Stimulated activated CD8-positive, alpha-beta memory T cell treated with anti-CD3 and anti-CD28 coated beads, Interleukin-7, amount 100 ng/mL, for 4 hours (primary cell): Measurements from ENCODE around the gene MTFR1L.
"Not testable (repeated sequence)": the region's sequence is repeated elsewhere in the genome, so short reads cannot be mapped to it uniquely, and the experiment has no call there.

ENCODE experiments used
- DNase-seq, 2 donors: peaks; one replicate each; pipeline ENCODE4 v3.0.0-alpha.2; 2020; ENCODE audit warnings: low read depth in 2 of 2

The MTFR1L gene

DNA sequence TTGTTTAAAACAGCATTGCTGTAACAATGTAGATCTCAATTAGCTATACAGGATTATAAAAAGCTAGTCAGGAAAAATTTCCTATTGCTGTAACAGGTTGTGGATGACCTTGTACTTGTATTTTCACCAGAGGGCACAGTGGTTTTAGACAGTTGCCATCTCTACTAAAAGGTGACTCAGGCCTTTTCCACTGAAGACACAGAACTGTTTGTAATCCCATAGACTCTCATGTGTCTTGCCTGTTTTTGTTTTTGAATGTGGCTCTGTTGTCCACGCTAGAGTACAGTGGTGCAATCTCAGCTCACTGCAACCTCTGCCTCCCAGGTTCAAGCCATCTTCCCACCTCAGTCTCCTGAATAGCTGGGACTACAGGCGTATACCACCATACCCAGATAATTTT, 5.9 kb downstream of the MTFR1L start:
- no peak for DNase-seq

DNA sequence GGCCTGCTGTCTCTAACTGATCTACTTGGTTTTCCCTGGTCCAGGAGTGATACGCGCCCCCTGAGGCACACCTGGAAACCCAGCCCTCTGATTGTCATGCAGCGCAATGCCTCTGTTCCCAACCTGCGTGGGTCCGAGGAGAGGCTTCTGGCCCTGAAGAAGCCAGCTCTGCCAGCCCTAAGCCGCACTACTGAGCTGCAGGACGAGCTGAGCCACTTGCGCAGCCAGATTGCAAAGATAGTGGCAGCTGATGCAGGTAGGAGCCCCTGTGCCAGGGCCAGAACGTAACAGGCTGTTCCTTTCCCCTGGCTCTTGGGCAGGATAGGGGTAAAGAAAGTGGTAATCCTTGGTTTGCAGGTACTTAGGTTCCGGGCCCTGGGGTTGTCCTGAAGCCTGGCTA, 6.8 kb downstream of the MTFR1L start:
- DNase-seq, result no peak

DNA sequence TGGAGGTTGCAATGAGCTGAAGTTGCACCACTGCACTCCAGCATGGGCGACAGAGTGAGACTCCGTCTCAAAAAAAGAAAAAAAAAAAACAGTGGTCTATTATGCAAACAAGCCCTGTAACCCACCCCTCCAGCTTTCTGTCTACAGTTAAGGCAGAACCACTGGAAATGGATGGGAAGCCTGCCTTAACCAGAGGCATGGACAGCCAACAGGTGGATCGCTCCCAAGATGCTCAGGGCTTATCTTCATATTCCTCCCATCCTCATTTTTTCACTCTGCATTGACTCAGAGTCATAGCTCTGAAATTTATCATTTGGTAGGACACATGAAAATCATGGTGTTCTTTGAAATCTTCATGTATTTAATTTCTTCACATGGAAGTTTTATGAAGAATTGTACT, 8.7 kb downstream of the MTFR1L start:
- DNase-seq, result no peak

GRCh38 chr1:25829046-25829445, 9.3 kb downstream of the MTFR1L start:
- no peak for DNase-seq

GRCh38 chr1:25831569-25832196, 11.9 kb downstream of the MTFR1L start:
- no peak for DNase-seq

DNA sequence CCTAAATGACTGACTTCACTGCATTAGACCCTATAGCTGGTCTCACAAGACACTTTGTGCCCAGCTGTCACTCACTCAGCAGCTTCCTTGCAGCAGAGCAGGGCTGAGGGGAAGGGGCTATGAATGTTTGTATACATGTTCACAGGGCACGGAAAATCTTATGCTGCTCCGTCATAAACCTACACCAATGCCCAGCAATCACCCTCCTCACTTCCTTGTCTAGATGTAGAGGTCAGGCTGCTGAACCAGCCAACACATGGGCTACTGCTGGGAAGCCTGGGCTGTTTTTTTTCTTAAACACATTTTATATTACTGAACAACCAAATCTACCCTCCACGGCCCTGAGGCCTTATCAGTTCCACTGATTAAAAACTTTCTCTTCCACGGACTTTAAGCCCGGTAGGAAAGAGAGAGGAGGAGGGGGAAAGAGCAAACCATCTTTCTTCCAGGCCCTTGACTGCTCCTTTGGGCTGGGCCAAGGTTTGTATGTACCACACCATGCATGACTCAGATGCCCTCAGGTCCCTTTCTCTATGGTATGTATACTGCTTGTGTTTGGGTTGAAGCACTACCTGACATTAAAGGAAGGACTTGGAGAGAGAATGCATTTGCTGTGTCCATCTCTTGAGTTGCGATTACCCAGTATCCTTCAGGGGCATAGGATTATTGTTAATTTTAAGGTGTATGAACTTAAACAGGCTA, 12.7 kb downstream of the MTFR1L start:
- no peak for DNase-seq

- no peak for DNase-seq
Observed at GRCh38 chr1:25833158-25833557, 13.4 kb downstream of the MTFR1L start.

DNA sequence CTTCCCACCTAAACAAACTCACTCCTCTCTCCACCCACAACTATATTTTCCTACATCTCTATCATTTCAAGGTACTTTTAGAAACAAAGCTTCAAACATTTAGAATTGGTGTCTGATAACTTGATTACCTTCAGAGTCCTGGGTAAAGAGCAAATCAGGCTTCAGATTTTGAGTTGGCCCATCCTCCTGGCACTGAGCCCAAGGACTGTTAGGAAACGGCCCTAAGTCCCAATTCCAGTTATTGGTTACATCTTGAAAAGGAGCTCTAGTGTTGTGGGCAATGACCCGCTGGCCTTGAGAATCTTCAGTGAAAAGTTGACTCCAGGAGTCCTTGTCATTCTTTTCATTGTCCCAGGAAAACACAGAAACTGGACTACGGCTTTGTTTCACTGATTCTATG, 15.1 kb downstream of the MTFR1L start:
- DNase-seq, result no peak

- DNase-seq, result no peak
Observed at GRCh38 chr1:25836695-25837094, 16.9 kb downstream of the MTFR1L start.

DNA sequence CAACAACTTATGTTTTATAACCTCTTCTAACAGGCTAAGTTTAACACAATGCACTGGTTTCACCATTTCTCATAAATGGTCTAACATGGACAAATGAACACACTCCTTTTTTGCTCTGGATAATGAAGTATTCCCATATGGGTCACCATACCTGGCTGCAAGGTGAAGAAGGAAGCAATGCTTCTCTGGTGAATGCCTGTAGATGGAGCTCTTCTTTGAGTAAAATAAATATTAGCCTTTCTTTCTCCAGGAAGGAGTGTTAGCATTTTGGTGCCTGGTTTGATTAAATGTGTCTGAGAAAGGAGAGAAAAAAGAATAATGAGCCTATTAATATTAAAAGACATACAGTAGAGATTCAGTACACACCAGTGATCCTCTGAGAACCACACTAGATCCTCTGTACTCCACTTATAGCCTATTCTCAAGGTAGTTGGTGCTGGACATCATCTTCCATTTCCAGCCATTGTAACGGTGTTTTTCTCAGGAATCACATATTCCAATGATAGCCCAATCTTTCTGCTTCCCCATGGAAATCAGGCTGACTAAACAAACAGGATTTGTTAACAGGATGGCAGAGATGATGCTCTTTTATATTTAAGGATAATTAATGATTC, 17.6 kb downstream of the MTFR1L start:
- no peak for DNase-seq

- DNase-seq, result not testable (repeated sequence)
Observed at GRCh38 chr1:25839808-25840207, 20.1 kb downstream of the MTFR1L start.

GRCh38 chr1:25843483-25843882, 23.7 kb downstream of the MTFR1L start:
- DNase-seq, result no peak

DNA sequence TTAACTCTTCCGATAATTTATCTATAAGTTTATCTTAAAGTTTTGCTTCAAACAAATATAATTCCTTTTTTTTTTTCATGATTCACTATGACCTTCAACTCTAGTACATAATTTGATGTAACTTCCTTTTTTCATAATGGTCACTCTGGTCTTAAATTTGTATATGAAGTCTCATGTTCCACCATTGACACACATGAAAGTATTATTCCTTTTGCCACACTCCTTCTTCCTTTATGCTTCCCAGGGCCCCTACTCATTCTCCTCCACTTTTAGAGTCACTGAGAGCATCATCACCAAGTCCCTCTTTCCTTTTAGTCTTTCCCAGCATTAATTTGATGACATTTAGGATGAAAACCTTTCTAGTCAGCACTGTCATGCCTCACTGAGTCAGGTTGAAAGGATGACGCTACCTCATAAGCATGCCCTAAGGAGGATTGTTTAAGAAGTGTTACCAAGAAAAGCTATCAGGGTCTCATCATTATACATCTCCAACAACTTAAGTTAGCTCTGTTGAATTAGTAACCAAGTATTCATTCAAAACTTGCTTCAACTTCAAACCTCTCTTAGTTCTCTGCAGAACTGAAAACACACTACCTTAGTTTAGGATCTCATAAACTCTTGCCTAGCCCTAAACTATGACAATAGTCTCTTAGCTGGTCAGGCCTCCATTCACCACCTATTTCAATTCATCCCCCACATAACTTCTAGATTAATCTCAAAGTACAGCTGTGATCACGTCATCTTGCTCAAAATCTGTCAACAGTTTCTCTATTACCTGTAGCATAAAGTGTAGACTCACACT, 25.0 kb downstream of the MTFR1L start:
- DNase-seq, result no peak

DNA sequence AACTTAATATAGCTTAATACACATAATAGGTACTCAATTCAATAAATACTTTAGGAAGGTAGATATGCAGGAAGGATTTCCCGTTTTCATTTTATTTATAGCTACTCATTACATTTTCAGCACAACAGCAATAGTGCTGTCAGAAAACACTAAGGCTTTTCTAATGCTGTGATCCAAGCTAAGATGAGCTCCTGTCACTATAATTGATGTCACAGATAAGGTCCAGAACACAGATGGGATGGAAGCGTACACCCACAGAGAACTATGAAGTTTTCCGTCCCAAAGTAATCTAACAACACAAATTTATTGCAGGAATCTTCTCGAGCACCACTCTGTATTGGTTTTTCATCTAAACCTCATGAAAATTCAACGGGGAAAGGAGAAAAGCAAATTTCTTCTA, 25.9 kb downstream of the MTFR1L start:
- no peak for DNase-seq

- no peak for DNase-seq
Observed at GRCh38 chr1:25847929-25848328, 28.2 kb downstream of the MTFR1L start.

DNA sequence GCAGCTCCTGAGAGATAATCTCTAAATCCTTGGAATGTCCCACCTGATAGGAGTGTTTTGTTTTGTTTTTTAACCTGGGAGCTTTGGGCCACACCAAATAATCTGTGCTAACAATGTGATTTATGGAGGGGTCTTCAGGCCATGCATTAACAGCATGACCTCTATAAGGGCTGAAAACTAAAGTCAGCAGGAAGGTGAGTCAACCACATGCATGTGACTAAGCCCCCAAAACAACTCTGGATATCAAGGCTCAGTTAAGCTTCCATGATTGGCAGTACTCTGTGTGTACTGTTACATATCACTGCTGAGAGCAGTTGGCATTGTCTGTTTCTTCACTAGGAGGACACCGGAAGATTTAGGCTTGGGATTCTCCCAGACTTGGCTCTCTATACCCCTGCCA, 28.8 kb downstream of the MTFR1L start:
- DNase-seq, result no peak

DNA sequence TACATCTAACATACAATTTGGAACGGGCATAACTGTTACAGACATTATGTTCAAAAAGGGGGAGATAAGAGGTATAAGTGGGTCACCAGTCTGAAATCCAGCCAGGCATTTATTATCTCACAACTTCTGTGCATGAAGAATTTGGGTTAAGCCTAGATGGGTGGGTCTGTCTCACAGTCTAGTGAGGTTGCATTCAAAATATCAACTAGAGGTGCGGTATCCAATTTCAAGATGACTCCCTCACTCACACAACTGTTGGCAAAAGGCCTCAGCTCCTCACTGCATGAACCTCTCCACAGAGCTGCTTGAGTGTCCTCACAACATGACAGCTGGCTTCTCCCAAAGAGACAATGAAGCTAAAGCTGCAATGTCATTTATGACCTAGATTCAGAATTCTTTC, 34.8 kb downstream of the MTFR1L start:
- no peak for DNase-seq

GRCh38 chr1:25856856-25857255, 37.1 kb downstream of the MTFR1L start:
- no peak for DNase-seq

DNA sequence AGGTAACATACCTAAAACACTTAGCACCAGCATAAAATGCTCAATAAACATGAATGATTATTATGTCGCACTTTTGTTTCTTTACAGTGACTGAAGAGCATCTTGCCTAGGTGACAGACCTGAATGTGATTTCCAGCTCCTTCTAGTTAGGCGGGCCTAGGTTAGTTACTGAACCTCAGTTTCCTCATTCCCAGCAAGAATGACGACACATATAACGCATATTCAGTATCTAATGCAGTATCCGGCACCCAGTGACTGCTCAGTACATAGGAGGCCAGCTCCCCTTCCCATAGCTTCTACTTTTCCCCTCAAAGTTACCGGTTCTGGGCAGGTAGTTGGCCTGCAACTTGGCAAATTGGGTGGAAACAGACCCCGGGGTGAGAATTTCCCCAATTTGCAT, 38.7 kb downstream of the MTFR1L start:
- DNase-seq, result no peak

DNA sequence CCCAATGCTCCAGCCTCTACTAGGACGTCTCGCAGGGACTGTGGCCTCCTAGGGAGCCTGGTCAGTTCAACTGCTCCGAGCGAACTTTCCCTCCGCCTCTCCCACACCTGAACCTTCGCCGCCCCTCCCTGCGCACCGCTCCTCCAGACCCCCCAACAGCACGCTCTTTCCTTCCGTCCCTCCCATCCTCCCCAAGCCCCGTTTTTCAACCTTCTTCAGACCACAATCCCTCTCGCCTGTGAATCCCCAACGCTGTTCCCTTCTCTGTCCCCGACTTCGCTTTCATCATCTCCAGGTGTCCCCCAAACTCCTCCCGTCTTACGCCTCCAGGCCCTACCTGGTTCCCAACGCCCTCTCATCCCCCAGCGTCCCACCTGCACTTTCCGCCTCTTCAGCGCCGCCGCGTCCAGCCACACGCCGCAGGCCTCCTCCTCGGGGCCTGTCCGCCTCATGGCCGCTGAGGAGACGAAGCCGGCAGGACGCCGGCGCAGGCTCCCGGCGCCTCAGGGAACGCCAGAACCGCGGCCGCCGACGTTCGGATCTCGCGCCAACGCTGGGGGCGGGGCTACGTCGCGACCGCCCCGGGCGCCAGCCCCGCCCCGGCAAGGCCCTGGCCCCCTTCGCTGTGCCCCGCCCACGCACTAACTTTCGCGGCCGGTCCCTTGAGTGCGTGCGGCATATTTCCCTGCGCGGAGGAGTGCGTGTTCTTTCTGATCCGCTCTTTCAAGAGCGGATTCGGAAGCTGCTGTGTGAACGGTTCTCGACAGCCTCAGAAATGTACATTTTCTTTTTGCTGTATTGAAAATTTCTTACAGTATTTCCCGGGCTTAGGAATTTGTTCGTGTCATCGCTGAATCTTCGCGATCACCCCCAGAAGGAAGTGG, 39.4 kb downstream of the MTFR1L start, which contains the start of gene AUNIP:
AUNIP (minus strand) TSS at position 552 of the 884 bp plus-strand sequence; CDS start at position 452, 100 bp downstream.
- peak; percentile 78 to 88 for DNase-seq
